Lower lobe of right lung (tissue), 2 donors: Measurements from ENCODE around the gene HCRTR2. TPM values are rescaled to one million over a fixed set of nuclear protein-coding genes. Genes with fewer than 3 reads are reported as not detected.

Experiments used
- ATAC-seq, 2 donors: fragments of 200-7000 bp; cut with Tn5 transposase; one replicate each; pipeline ENCODE4 v1.9.1; 2020 to 2022; ENCODE audit warnings: mild to moderate bottlenecking in 2 of 2, moderate library complexity in 2 of 2
- DNase-seq: peaks from one replicate; pipeline ENCODE4 v3.0.0-alpha.2; 2020
- H3K27ac ChIP-seq: fragments of 200-600 bp; one replicate; pipeline ENCODE4 v1.8.0; 2022
- H3K27me3 ChIP-seq: fragments of 200-600 bp; one replicate; pipeline ENCODE4 v1.8.0; 2022; ENCODE audit warnings: low read depth
- H3K36me3 ChIP-seq: fragments of 200-600 bp; one replicate; pipeline ENCODE4 v1.8.0; 2022; ENCODE audit warnings: mild to moderate bottlenecking
- H3K4me1 ChIP-seq: fragments of 200-600 bp; one replicate; pipeline ENCODE4 v1.8.0; 2022
- H3K4me3 ChIP-seq: fragments of 200-600 bp; one replicate; pipeline ENCODE4 v1.8.0; 2022; ENCODE audit warnings: mild to moderate bottlenecking
- H3K9me3 ChIP-seq: fragments of 200-600 bp; one replicate; pipeline ENCODE4 v1.8.0; 2022
- CTCF ChIP-seq: fragments of 200-600 bp; IDR thresholded peaks from one replicate; pipeline ENCODE4 v1.8.0; 2022; ENCODE audit warnings: antibody characterized with exemption, mild to moderate bottlenecking
- intact Hi-C: fragments of 100-400 bp; cut with DNase I; formaldehyde crosslinking; loops from one replicate; pipeline ENCODE4 v1.11.0; 2022
- total RNA-seq: library from RNA; stranded (reverse); fragmentation: NEBNext Ultra II Directional; extraction: Animal tissue kit (Norgen Biotek cat#: 25700); gene quantifications from one replicate; pipeline ENCODE4 v1.2.1, GENCODE V29; 2021
- donor health status: DM: no; HTN: yes; CAD: no; lungs with severe emphysema.

Gene HCRTR2
- total RNA-seq, 1 donor from 2014 or later, result not detected

- Histone ChIP-seq H3K27ac (no peak overlapping the region), H3K4me1 (no peaks in the 10 kb centered on the region), H3K4me3 (no peak overlapping the region), H3K27me3 (no peaks in the 10 kb centered on the region), H3K36me3 (no peaks in the 10 kb centered on the region), H3K9me3 (no peaks in the 10 kb centered on the region)
- no peak for TF ChIP-seq CTCF
- intact Hi-C loops, result no loop called here
- DNase-seq (no peak), ATAC-seq (peak in 1 of 2 donors; percentile 54)
Measured at GRCh38 chr6:55299286-55299985, 125.1 kb downstream of the HCRTR2 start.

DNA sequence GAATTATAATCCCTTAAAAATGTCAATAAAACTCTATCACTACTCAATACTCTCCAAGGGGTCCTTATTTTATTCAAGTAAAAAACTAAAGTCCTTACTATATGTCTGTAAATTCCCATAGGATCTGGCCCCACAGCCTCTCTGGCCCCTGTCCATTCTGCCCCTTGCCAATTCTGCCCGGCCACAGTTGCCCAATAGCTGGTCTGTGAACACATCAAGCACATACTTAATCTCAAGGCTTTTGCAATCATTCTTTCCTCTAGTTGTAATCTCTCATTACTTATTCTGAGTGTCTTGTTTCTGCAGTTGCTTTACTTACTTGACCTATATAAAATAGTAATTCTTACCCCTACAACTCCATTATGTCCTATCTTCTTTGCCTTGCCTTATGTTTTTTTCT is 130.4 kb downstream of the HCRTR2 start:
- no peak for TF ChIP-seq CTCF
- DNase-seq (no peak), ATAC-seq (peak in 1 of 2 donors; percentile 76)
- Histone ChIP-seq H3K4me3 (no peak overlapping the region), H3K27me3 (no peaks in the 10 kb centered on the region), H3K4me1 (no peaks in the 10 kb centered on the region), H3K9me3 (no peaks in the 10 kb centered on the region), H3K27ac (no peak overlapping the region), H3K36me3 (no peaks in the 10 kb centered on the region)
- intact Hi-C loops, result no loop called here

- no peak for TF ChIP-seq CTCF
- Histone ChIP-seq H3K4me3 (no peak overlapping the region), H3K27ac (no peak overlapping the region), H3K36me3 (no peaks in the 10 kb centered on the region), H3K4me1 (no peaks in the 10 kb centered on the region), H3K9me3 (no peaks in the 10 kb centered on the region), H3K27me3 (no peaks in the 10 kb centered on the region)
- no peak for DNase-seq
- no peak for ATAC-seq
- intact Hi-C loops, result no loop called here
Measured at GRCh38 chr6:55319961-55320695, 145.8 kb downstream of the HCRTR2 start.

DNA sequence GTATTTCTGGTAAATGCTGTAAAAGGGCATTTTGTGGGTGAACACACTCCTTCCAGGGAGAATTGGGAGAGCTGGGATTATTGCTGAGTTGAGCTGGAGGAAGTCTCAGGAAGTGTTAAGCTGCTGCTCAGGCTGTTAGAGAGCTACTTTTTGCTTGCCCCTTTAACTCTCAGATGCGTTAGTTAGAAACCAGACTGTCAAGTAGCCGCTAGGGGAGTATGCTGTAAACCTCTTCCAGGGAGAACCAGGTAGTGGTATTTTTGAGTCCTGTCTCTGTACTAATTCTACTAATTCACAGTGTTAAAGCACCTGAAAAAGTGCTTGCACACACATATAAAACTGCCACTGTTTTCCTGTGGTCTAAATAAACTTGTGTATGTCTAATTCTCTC is 146.4 kb downstream of the HCRTR2 start:
- ATAC-seq, result no peak
- Histone ChIP-seq H3K4me3 (no peak overlapping the region), H3K27me3 (no peaks in the 10 kb centered on the region), H3K4me1 (no peaks in the 10 kb centered on the region), H3K9me3 (no peaks in the 10 kb centered on the region), H3K27ac (no peak overlapping the region), H3K36me3 (no peaks in the 10 kb centered on the region)
- DNase-seq, result no peak
- intact Hi-C loops, result no loop called here
- TF ChIP-seq CTCF, result no peak

GRCh38 chr6:55327169-55327568 is 152.9 kb downstream of the HCRTR2 start, which contains the start of gene GFRAL:
GFRAL (plus strand) TSS chr6:55327469; CDS start chr6:55327555, 86 bp downstream.
- ATAC-seq, result no peak
- H3K4me3 ChIP-seq, result no peak within 1 kb of the TSS
- no peaks in the 10 kb centered on the region for H3K36me3 ChIP-seq
- H3K4me1 ChIP-seq, result no peaks in the 10 kb centered on the region
- TF ChIP-seq CTCF, result no peak
- H3K27me3 ChIP-seq, result no peaks in the 10 kb centered on the region
- intact Hi-C loops, result no loop called here
- no peak within 1 kb of the TSS for H3K27ac ChIP-seq
- no peak for DNase-seq
- no peaks in the 10 kb centered on the region for H3K9me3 ChIP-seq

Other genes with a start within 250 kb of the HCRTR2 start
- gene GFRAL, start 153.0 kb downstream of the HCRTR2 start, total RNA-seq, result not detected